Caco-2 (cell line): ENCODE results near the gene INPP4B. TPM values are rescaled to one million over a fixed set of nuclear protein-coding genes. Genes with fewer than 3 reads are reported as not detected.

ENCODE experiments used
- BruUV-seq: library from RNA; stranded (reverse); fragments of 400-500 nt; replicated peaks from 2 replicates; lab custom pipeline; 2021; lab: Mats Ljungman, UMichigan
- CTCF ChIA-PET: fragments of 300-600 bp; sonication (Branson Sonifier 250); formaldehyde crosslinking; loops from one replicate; lab custom pipeline; 2022; ENCODE audit warnings: antibody characterized with exemption; lab: Charles Lee
- POLR2A ChIA-PET: fragments of 300-600 bp; sonication (Branson Sonifier 250); formaldehyde crosslinking; loops from one replicate; lab custom pipeline; 2022; ENCODE audit warnings: antibody characterized with exemption; lab: Charles Lee
- DNase-seq, 2 experiments: peaks; one replicate each; pipeline versions ENCODE4 v3.0.0 to v3.0.0-alpha.2; 2020 to 2022
- H3K27me3 ChIP-seq: replicated peaks from 2 replicates; pipeline ENCODE4 v1.6.0; 2011; ENCODE audit warnings: low read length; ENCODE audit not compliant: control insufficient read depth, insufficient read depth
- H3K36me3 ChIP-seq: 2 replicates; pipeline ENCODE4 v1.5.1; 2011; ENCODE audit warnings: low read length; ENCODE audit not compliant: control insufficient read depth, insufficient read depth
- H3K4me1 ChIP-seq: fragments of 250-450 bp; sonication (Bioruptor Pico); 2 replicates; pipeline ENCODE4 v1.5.1; 2020; ENCODE audit warnings: mild to moderate bottlenecking
- H3K4me3 ChIP-seq: 2 replicates; pipeline ENCODE4 v1.5.1; 2011; ENCODE audit warnings: low read depth, mild to moderate bottlenecking, control low read depth, low read length
- H3K9me3 ChIP-seq: fragments of 250-450 bp; sonication (Bioruptor Pico); 2 replicates; pipeline ENCODE4 v1.5.1; 2020; ENCODE audit warnings: mild to moderate bottlenecking, moderate library complexity
- H3K27ac Mint-ChIP-seq: one replicate; pipeline ENCODE4 v1.8.0; 2022; ENCODE audit warnings: mixed read lengths; ENCODE audit not compliant: unreplicated experiment
- H3K27me3 Mint-ChIP-seq: one replicate; pipeline ENCODE4 v1.8.0; 2022; ENCODE audit warnings: mixed read lengths; ENCODE audit not compliant: insufficient read depth, unreplicated experiment
- H3K36me3 Mint-ChIP-seq: one replicate; pipeline ENCODE4 v1.8.0; 2022; ENCODE audit warnings: mild to moderate bottlenecking, mixed read lengths; ENCODE audit not compliant: insufficient read depth, unreplicated experiment
- H3K4me1 Mint-ChIP-seq: one replicate; pipeline ENCODE4 v1.8.0; 2022; ENCODE audit warnings: low read depth, mixed read lengths; ENCODE audit not compliant: unreplicated experiment
- H3K4me3 Mint-ChIP-seq: one replicate; pipeline ENCODE4 v1.8.0; 2022; ENCODE audit warnings: mild to moderate bottlenecking, moderate library complexity, mixed read lengths; ENCODE audit not compliant: unreplicated experiment
- H3K9me3 Mint-ChIP-seq: one replicate; pipeline ENCODE4 v1.8.0; 2022; ENCODE audit warnings: mixed read lengths; ENCODE audit not compliant: unreplicated experiment
- intact Hi-C: fragments of 100-400 bp; cut with micrococcal nuclease; formaldehyde crosslinking; loops from one replicate; pipeline ENCODE4 v1.10.0; 2022; ENCODE audit not compliant: unreplicated experiment
- total RNA-seq: library from RNA; stranded (reverse); gene quantifications from 2 replicates; pipeline ENCODE4 v1.2.3, GENCODE V29; 2022
- TF ChIP-seq, protein P1 (sequence below), 2 experiments: fragments of 200-600 bp in 1 of 2; IDR thresholded peaks; 1 replicate in 1 of 2; 2 replicates in 1 of 2; pipeline versions ENCODE4 v1.5.1 to v1.8.0; 2011 to 2022; ENCODE audit warnings: antibody characterized with exemption in 1 of 2, control low read depth in 1 of 2, inconsistent platforms in 1 of 2, low read depth in 1 of 2, low read length in 1 of 2, mild to moderate bottlenecking in 1 of 2, moderate library complexity in 1 of 2; ENCODE audit not compliant: insufficient read depth in 1 of 2, severe bottlenecking in 1 of 2, unreplicated experiment in 1 of 2

The INPP4B gene
- total RNA-seq, 1 experiment from 2014 or later, result 10.3 TPM

GRCh38 chr4:142202404-142203332 is 643.4 kb downstream of the INPP4B start:
- POLR2A ChIA-PET, result no interaction called here
- BruUV-seq, result no TSS peak
- intact Hi-C loops, result no loop called here

DNA sequence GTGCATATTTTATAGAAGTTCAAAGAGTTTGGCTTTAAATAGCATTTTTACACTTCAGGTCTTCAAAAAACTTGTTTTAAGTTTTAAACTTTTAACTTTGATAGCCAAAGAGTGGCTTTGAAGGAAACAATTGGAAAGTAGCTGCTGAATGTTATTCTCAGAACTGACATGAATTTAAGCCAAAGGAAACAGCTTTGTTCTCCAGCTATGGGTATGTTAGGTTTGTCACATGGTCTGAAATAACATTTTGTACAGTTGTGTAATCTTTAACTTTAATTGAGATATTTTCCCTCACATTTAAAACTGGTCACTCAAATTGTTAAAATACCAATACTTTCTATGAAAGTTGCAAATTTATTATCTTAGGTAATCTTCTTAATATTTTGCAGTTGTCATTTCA is 645.1 kb downstream of the INPP4B start:
- Histone ChIP-seq H3K9me3 (no peaks in the 10 kb centered on the region), H3K27me3 (no peaks in the 10 kb centered on the region), H3K36me3 (no peaks in the 10 kb centered on the region), H3K4me1 (no peaks in the 10 kb centered on the region), H3K4me3 (no peak overlapping the region)
- Mint-ChIP-seq H3K9me3 (no peaks in the 10 kb centered on the region), H3K36me3 (no peaks in the 10 kb centered on the region), H3K27me3 (no peaks in the 10 kb centered on the region), H3K27ac (no peak overlapping the region), H3K4me1 (no peaks in the 10 kb centered on the region), H3K4me3 (no peak overlapping the region)
- CTCF ChIA-PET, result no interaction called here
- POLR2A ChIA-PET, result no interaction called here
- intact Hi-C loops, result no loop called here
- no peak for DNase-seq
- TF ChIP-seq, protein P1, sequence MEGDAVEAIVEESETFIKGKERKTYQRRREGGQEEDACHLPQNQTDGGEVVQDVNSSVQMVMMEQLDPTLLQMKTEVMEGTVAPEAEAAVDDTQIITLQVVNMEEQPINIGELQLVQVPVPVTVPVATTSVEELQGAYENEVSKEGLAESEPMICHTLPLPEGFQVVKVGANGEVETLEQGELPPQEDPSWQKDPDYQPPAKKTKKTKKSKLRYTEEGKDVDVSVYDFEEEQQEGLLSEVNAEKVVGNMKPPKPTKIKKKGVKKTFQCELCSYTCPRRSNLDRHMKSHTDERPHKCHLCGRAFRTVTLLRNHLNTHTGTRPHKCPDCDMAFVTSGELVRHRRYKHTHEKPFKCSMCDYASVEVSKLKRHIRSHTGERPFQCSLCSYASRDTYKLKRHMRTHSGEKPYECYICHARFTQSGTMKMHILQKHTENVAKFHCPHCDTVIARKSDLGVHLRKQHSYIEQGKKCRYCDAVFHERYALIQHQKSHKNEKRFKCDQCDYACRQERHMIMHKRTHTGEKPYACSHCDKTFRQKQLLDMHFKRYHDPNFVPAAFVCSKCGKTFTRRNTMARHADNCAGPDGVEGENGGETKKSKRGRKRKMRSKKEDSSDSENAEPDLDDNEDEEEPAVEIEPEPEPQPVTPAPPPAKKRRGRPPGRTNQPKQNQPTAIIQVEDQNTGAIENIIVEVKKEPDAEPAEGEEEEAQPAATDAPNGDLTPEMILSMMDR (IDR thresholded peaks at IDR 0.05; ENCODE audit: insufficient read depth in 1 of 2, low read depth in 1 of 2, low read length in 1 of 2, severe bottlenecking in 1 of 2, unreplicated experiment in 1 of 2), result no peak
- BruUV-seq, result no TSS peak

More at GRCh38 chr4:142202404-142203332, 643.4 kb downstream of the INPP4B start:
- no peaks in the 10 kb centered on the region for H3K36me3 ChIP-seq
- Mint-ChIP-seq H3K9me3 (no peaks in the 10 kb centered on the region), H3K4me3 (no peak overlapping the region), H3K27ac (no peak overlapping the region), H3K27me3 (no peaks in the 10 kb centered on the region), H3K4me1 (no peaks in the 10 kb centered on the region), H3K36me3 (no peaks in the 10 kb centered on the region)
- DNase-seq, result no peak
- H3K4me3 ChIP-seq, result no peak overlapping the region
- CTCF ChIA-PET, result no interaction called here
- TF ChIP-seq, protein P1 (IDR thresholded peaks at IDR 0.05; ENCODE audit: insufficient read depth in 1 of 2, low read depth in 1 of 2, low read length in 1 of 2, severe bottlenecking in 1 of 2, unreplicated experiment in 1 of 2), result no peak
- H3K4me1 ChIP-seq, result no peaks in the 10 kb centered on the region
- H3K9me3 ChIP-seq, result no peaks in the 10 kb centered on the region
- H3K27me3 ChIP-seq, result no peaks in the 10 kb centered on the region

- ChIA-PET CTCF (no interaction called here), POLR2A (no interaction called here)
- no peaks in the 10 kb centered on the region for H3K4me1 ChIP-seq
- H3K4me3 ChIP-seq, result no peak overlapping the region
- no peak for DNase-seq
- H3K36me3 Mint-ChIP-seq, result no peaks in the 10 kb centered on the region
- no peak overlapping the region for H3K4me3 Mint-ChIP-seq
- no peaks in the 10 kb centered on the region for H3K9me3 ChIP-seq
- H3K9me3 Mint-ChIP-seq, result no peaks in the 10 kb centered on the region
- no TSS peak for BruUV-seq
- no peaks in the 10 kb centered on the region for H3K27me3 ChIP-seq
- intact Hi-C loops, result no loop called here
- no peaks in the 10 kb centered on the region for H3K4me1 Mint-ChIP-seq
- no peaks in the 10 kb centered on the region for H3K36me3 ChIP-seq
- TF ChIP-seq, protein P1 (IDR thresholded peaks at IDR 0.05; ENCODE audit: insufficient read depth in 1 of 2, low read depth in 1 of 2, low read length in 1 of 2, severe bottlenecking in 1 of 2, unreplicated experiment in 1 of 2), result no peak
- no peaks in the 10 kb centered on the region for H3K27me3 Mint-ChIP-seq
- H3K27ac Mint-ChIP-seq, result no peak overlapping the region
Observed at GRCh38 chr4:142194905-142195304, 651.2 kb downstream of the INPP4B start.
